Mammary epithelial cell (primary cell): Measurements from ENCODE around the gene EXOSC6.

ENCODE experiments used
- EZH2 ChIP-seq: IDR thresholded peaks from 2 replicates; pipeline ENCODE4 v1.6.1; 2012; ENCODE audit warnings: low read length, inconsistent platforms, borderline replicate concordance
- TF ChIP-seq, protein P1 (sequence below), 2 donors: IDR thresholded peaks in 1 of 2; conservative IDR thresholded peaks in 1 of 2; 2 replicates each; pipeline ENCODE4 v1.5.1; 2011 to 2012; ENCODE audit warnings: inconsistent platforms in 2 of 2, low read length in 2 of 2, mild to moderate bottlenecking in 2 of 2, control low read depth in 1 of 2, low read depth in 1 of 2; ENCODE audit not compliant: insufficient read depth in 1 of 2; ENCODE audit errors: extremely low read depth in 1 of 2

DNA sequence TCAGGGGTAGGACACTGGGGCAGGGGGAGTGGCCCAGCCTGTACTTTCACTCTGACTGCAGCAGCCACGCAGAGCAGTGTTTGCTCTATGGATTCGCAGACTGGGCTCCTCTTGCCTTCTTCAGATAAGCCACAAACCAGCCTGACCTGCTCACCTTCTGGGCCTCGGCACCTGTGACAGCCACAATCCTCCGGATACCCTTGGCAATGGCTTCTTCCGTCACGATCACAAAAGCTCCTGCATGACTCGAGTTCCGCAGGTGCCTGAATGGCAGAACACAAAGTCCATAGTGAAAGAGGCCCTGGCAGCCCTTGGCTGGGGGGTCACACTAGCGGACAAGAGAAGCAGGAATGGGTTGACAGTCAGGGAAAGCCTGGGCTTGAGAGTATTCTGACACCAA lies 3.8 kb upstream of the EXOSC6 start:
- TF ChIP-seq, protein P1, sequence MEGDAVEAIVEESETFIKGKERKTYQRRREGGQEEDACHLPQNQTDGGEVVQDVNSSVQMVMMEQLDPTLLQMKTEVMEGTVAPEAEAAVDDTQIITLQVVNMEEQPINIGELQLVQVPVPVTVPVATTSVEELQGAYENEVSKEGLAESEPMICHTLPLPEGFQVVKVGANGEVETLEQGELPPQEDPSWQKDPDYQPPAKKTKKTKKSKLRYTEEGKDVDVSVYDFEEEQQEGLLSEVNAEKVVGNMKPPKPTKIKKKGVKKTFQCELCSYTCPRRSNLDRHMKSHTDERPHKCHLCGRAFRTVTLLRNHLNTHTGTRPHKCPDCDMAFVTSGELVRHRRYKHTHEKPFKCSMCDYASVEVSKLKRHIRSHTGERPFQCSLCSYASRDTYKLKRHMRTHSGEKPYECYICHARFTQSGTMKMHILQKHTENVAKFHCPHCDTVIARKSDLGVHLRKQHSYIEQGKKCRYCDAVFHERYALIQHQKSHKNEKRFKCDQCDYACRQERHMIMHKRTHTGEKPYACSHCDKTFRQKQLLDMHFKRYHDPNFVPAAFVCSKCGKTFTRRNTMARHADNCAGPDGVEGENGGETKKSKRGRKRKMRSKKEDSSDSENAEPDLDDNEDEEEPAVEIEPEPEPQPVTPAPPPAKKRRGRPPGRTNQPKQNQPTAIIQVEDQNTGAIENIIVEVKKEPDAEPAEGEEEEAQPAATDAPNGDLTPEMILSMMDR (conservative IDR thresholded peaks at IDR 0.05 in 1 of 2, IDR thresholded peaks at IDR 0.05 in 1 of 2; ENCODE audit: extremely low read depth in 1 of 2, insufficient read depth in 1 of 2, low read depth in 1 of 2, low read length in 2 of 2) = no peak
- no peak for TF ChIP-seq EZH2
